ENCODE results near the gene KRTAP19-1. TPM values are rescaled to one million over a fixed set of nuclear protein-coding genes. Genes with fewer than 3 reads are reported as not detected.

Gene KRTAP19-1
- total and polyA plus RNA-seq, 11 donors, result not detected

DNA sequence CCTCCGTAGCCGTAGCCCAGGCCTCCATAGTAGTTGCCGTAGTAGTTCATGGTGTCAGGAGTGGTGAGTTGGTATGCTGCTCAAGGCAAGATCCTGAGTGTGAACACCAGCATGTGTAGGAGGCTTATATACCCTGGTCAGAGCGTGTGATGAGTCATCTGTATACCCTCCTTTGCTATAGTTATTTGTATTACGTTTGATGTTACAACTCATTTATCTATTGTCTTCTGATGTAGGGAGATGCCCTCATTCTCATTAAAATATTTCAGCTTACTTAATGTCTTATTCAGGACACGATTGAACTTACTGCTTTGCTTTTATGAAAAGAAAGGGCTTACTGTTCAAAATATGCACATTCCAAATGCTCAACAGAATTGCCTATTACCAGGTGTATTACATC, 21.9 kb upstream of the KRTAP19-1 start, which contains the start of gene KRTAP19-5:
TSS of gene KRTAP19-5 (minus strand) at position 101 of the 400 bp plus-strand sequence. CDS start at position 50, 51 bp downstream.
- intact Hi-C loops (cut with DNase I), result no loop called here
- H3K9me3 ChIP-seq, result no peaks in the 10 kb centered on the region
- TF ChIP-seq, protein P1, sequence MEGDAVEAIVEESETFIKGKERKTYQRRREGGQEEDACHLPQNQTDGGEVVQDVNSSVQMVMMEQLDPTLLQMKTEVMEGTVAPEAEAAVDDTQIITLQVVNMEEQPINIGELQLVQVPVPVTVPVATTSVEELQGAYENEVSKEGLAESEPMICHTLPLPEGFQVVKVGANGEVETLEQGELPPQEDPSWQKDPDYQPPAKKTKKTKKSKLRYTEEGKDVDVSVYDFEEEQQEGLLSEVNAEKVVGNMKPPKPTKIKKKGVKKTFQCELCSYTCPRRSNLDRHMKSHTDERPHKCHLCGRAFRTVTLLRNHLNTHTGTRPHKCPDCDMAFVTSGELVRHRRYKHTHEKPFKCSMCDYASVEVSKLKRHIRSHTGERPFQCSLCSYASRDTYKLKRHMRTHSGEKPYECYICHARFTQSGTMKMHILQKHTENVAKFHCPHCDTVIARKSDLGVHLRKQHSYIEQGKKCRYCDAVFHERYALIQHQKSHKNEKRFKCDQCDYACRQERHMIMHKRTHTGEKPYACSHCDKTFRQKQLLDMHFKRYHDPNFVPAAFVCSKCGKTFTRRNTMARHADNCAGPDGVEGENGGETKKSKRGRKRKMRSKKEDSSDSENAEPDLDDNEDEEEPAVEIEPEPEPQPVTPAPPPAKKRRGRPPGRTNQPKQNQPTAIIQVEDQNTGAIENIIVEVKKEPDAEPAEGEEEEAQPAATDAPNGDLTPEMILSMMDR (IDR thresholded peaks at IDR 0.05), result no peak
- no peak for TF ChIP-seq POLR2A (IDR thresholded peaks at IDR 0.05)
- no peaks in the 10 kb centered on the region for H3K4me1 ChIP-seq
- no peaks in the 10 kb centered on the region for H3K27me3 ChIP-seq
- H3K27ac ChIP-seq, result no peak within 1 kb of the TSS
- no peaks in the 10 kb centered on the region for H3K36me3 ChIP-seq
- whole genome bisulfite sequencing, 4 donors, result 70 to 89% (median 79%) methylated on average over 6 of the region's 6 CpGs
- no peak for ATAC-seq
- DNase-seq, result no peak
- no peak within 1 kb of the TSS for H3K4me3 ChIP-seq

DNA sequence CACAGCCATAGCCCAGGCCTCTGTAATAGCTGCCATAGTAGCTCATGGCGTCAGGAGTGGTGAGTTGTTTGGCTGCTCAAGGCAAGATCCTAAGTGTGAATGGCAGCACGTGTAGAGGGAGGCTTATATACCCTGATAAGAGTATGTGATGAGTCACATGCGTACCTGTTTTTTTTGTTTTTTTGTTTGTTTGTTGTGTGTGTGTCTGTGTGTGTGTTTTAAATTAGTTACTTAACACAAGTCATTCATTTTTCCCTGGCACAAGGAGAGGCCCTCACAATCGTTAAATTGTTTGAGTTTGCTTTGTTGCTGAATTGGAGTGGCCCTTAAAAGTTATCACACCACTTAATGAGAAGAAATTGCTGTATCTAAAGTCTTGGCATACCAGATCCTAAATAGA, 16.9 kb upstream of the KRTAP19-1 start, which contains the start of gene KRTAP19-4:
TSS of gene KRTAP19-4 (minus strand) at position 101 of the 400 bp plus-strand sequence. CDS start at position 46, 55 bp downstream.
- DNase-seq (no peak), ATAC-seq (no peak)
- Histone ChIP-seq H3K4me3 (no peak within 1 kb of the TSS), H3K4me1 (no peaks in the 10 kb centered on the region), H3K27ac (no peak within 1 kb of the TSS), H3K9me3 (peaks cover 0 to 4% (median 0%) of the 10 kb centered on the region in 12 donors), H3K27me3 (no peaks in the 10 kb centered on the region), H3K36me3 (no peaks in the 10 kb centered on the region)
- 55 to 60% (median 58%) methylated on average over 4 of the region's 4 CpGs for WGBS, 4 donors
- TF ChIP-seq, protein P1 (IDR thresholded peaks at IDR 0.05), result no peak
- TF ChIP-seq POLR2A (IDR thresholded peaks at IDR 0.05), result no peak
- intact Hi-C loops (cut with DNase I), result no loop called here

DNA sequence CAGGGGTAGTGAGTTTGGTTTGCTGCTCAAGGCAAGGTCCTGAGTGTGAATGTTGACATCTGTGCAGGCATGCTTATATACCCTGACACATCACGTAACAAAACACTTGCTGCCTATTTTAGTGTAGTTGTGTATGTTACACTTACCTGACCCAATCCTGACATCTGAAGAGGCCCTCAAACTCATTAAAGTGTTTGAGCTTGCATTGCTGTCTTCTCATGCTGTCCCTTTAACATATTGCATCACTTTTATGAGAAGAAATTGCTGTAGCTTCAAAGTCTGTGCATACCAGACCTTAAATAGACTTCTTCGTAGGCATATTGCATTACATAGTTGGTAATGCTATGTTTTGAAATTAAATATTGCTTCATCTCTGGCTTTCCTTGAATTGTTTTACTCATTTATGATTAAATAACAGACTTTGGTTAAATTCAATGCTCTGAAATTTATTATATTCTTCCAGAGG, 11.8 kb upstream of the KRTAP19-1 start, which contains the start of gene KRTAP19-3:
TSS of gene KRTAP19-3 (minus strand) at position 51 of the 466 bp plus-strand sequence. CDS start 56 bp downstream, outside the sequence.
- TF ChIP-seq, protein P1 (IDR thresholded peaks at IDR 0.05), result no peak
- no peak for TF ChIP-seq POLR2A (IDR thresholded peaks at IDR 0.05)
- Histone ChIP-seq H3K27ac (no peak within 1 kb of the TSS), H3K4me1 (no peaks in the 10 kb centered on the region), H3K4me3 (no peak within 1 kb of the TSS), H3K27me3 (no peaks in the 10 kb centered on the region), H3K36me3 (no peaks in the 10 kb centered on the region), H3K9me3 (peaks cover 0 to 6% (median 0%) of the 10 kb centered on the region in 12 donors)
- no peak for DNase-seq
- ATAC-seq, result no peak
- intact Hi-C loops (cut with DNase I), result no loop called here
- WGBS, 4 donors, result 77 to 82% (median 82%) methylated on average over 2 of the region's 2 CpGs

DNA sequence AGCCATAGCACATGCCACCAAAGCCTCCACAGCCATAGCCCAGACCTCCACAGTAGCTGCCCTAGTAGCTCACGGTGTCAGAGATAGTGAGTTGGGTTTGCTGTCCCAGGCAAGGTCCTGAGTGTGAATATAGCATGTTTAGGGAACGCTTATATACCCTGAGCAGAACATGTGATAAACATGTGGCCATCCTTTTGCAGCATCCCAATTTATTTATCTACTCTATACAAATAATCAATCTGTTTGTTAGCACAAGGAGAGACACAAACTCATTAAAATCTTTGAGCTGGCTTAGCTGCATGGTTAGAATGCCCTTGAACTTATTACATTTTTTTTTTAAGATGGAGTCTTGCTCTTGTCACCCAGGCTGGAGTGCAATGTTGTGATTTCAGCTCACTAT, 7.2 kb upstream of the KRTAP19-1 start, which contains the start of gene KRTAP19-2:
TSS of gene KRTAP19-2 (minus strand) at position 101 of the 400 bp plus-strand sequence. CDS start at position 13, 88 bp downstream.
- intact Hi-C loops (cut with DNase I), result loop anchor here in 1 of 10 donors (10.0 kb wide), 1 partner anchor 77 kb away; the partner anchor contains the start of gene KRTAP19-7
- Histone ChIP-seq H3K36me3 (no peaks in the 10 kb centered on the region), H3K9me3 (peaks cover 0 to 11% (median 0%) of the 10 kb centered on the region in 12 donors), H3K4me3 (no peak within 1 kb of the TSS), H3K27ac (no peak within 1 kb of the TSS), H3K4me1 (peaks cover 0 to 6% (median 0%) of the 10 kb centered on the region in 12 donors), H3K27me3 (no peaks in the 10 kb centered on the region)
- DNase-seq (no peak), ATAC-seq (no peak)
- TF ChIP-seq POLR2A (IDR thresholded peaks at IDR 0.05), result no peak
- TF ChIP-seq, protein P1 (IDR thresholded peaks at IDR 0.05), result no peak
- 74 to 94% (median 87%) methylated on average over 2 of the region's 2 CpGs for WGBS, 4 donors

Data from heart left ventricle (tissue), 16 donors.